Bronchial epithelial cell (primary cell): ENCODE data around the gene COL11A2. TPM values are rescaled to one million over a fixed set of nuclear protein-coding genes. Genes with fewer than 3 reads are reported as not detected.

ENCODE experiments used
- DNase-seq: peaks from one replicate; pipeline ENCODE4 v3.0.0-alpha.2; 2010; ENCODE audit warnings: low read depth
- FAIRE-seq: peaks from 2 replicates; lab custom pipeline; 2011; peaks lifted over from hg19 to GRCh38; lab: Jason Lieb, UNC
- H3K27me3 ChIP-seq: 2 replicates; pipeline ENCODE4 v1.5.1; 2011; ENCODE audit warnings: low read length; ENCODE audit not compliant: control insufficient read depth, insufficient read depth
- H3K36me3 ChIP-seq: 2 replicates; pipeline ENCODE4 v1.5.1; 2011; ENCODE audit warnings: low read length; ENCODE audit not compliant: control insufficient read depth, insufficient read depth
- H3K4me3 ChIP-seq: 2 replicates; pipeline ENCODE4 v1.5.1; 2011; ENCODE audit warnings: mild to moderate bottlenecking, low read depth, low read length, control low read depth
- total RNA-seq: library from RNA; depleted of rRNA; stranded (reverse); fragments of >200 nt; gene quantifications from 2 replicates; pipeline ENCODE4 v1.2.1, GENCODE V29; 2014
- TF ChIP-seq, protein P1 (sequence below): IDR thresholded peaks from 2 replicates; pipeline ENCODE4 v1.5.1; 2011; ENCODE audit warnings: mild to moderate bottlenecking, moderate library complexity, low read length, control low read depth, inconsistent platforms; ENCODE audit not compliant: insufficient read depth, severe bottlenecking

COL11A2 gene
- total RNA-seq, 1 donor from 2014 or later: under 0.01 TPM

GRCh38 chr6:33132081-33132524 is 60.2 kb downstream of the COL11A2 start:
- DNase-seq: no peak

GRCh38 chr6:33128318-33128717 is 63.9 kb downstream of the COL11A2 start:
- TF ChIP-seq, protein P1, sequence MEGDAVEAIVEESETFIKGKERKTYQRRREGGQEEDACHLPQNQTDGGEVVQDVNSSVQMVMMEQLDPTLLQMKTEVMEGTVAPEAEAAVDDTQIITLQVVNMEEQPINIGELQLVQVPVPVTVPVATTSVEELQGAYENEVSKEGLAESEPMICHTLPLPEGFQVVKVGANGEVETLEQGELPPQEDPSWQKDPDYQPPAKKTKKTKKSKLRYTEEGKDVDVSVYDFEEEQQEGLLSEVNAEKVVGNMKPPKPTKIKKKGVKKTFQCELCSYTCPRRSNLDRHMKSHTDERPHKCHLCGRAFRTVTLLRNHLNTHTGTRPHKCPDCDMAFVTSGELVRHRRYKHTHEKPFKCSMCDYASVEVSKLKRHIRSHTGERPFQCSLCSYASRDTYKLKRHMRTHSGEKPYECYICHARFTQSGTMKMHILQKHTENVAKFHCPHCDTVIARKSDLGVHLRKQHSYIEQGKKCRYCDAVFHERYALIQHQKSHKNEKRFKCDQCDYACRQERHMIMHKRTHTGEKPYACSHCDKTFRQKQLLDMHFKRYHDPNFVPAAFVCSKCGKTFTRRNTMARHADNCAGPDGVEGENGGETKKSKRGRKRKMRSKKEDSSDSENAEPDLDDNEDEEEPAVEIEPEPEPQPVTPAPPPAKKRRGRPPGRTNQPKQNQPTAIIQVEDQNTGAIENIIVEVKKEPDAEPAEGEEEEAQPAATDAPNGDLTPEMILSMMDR: no peak

More at GRCh38 chr6:33132081-33132524, 60.2 kb downstream of the COL11A2 start:
- Histone ChIP-seq H3K4me3 (no peak overlapping the region), H3K27me3 (peaks cover 2% of the 10 kb centered on the region), H3K36me3 (no peaks in the 10 kb centered on the region)
- TF ChIP-seq, protein P1: no peak
- FAIRE-seq: no peak

GRCh38 chr6:33126101-33126714 is 66.1 kb downstream of the COL11A2 start:
- FAIRE-seq (no peak), DNase-seq (peak; percentile 29)
- no peaks in the 10 kb centered on the region for H3K27me3 ChIP-seq
- TF ChIP-seq, protein P1: peak; percentile 76
- H3K4me3 ChIP-seq: no peak overlapping the region
- no peaks in the 10 kb centered on the region for H3K36me3 ChIP-seq

More at GRCh38 chr6:33128318-33128717, 63.9 kb downstream of the COL11A2 start:
- no peak for FAIRE-seq
- DNase-seq: no peak
- Histone ChIP-seq H3K36me3 (no peaks in the 10 kb centered on the region), H3K27me3 (no peaks in the 10 kb centered on the region), H3K4me3 (no peak overlapping the region)

DNA sequence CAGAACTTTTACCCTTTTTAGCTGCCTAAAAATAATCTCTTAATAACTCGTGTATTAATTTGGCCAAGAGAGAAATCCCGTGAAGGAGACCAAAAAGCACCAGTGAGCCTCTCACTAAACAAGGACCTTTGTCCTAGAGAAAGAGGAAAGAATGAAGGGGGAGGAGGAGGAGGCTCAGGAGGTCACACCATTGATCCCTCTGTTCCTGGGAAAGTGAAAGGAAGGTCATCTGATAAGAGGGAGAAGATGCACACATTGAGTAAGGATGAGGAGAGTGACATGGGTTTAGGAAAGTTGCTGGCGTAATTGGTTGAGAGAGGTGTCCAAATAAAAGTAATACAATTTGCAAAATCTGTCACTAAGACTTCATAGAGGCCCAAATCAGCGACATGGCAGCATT is 67.3 kb downstream of the COL11A2 start:
- H3K27me3 ChIP-seq: no peaks in the 10 kb centered on the region
- TF ChIP-seq, protein P1: no peak
- no peak overlapping the region for H3K4me3 ChIP-seq
- DNase-seq: no peak
- FAIRE-seq: no peak
- no peaks in the 10 kb centered on the region for H3K36me3 ChIP-seq

DNA sequence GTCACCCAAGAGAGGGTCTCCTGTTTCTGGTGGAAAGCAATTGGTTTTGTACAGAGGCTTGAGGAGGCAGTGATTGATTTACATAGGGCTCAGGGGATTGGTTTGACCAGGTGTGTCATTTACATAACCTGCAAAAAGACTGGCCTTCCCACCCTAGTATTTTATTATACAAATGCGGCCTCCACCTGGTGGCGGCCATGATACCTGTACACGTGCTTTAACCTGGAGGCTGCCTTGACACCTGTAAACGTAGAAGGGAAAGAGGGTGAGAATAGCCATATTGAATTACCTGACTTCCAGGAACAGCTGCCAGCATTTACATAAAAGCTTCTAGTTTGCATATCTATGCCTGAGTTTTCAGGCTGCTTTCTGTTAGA is 67.8 kb downstream of the COL11A2 start:
- FAIRE-seq (no peak), DNase-seq (no peak)
- no peak overlapping the region for H3K4me3 ChIP-seq
- no peaks in the 10 kb centered on the region for H3K27me3 ChIP-seq
- TF ChIP-seq, protein P1: no peak
- no peaks in the 10 kb centered on the region for H3K36me3 ChIP-seq
